ENCODE results near the gene MANSC1.
"Not testable (repeated sequence)": the region's sequence is repeated elsewhere in the genome, so short reads cannot be mapped to it uniquely, and the experiment has no call there.

DNA sequence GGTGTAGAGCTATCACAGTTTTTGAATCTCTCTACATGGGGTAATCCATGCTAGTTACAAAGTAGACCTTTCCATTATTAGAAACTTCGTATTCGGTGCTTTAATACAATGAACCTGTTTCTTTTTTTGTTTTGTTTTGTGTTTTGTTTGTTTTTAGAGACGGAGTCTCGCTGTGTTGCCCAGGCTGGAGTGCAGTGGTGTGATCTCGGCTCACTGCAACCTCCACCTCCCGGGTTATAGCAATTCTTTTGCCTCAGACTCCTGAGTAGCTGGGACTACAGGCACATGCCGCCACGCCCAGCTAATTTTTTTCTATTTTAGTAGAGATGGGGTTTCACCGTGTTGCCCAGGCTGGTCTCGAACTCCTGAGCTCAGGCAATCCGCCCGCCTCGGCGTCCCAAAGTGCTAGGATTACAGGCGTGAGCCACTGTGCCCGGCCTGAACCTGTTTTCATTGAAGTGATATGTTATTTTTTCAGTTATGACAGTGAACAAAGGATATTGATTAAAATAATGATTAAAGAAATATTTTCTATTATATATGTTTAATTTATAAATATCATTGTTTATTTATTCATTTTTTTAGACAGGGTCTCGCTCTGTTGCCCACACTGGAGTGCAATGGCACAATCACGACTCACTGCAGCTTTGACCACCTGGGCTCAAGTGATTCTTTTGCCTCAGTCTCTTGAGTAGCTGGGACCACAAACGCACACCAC lies 1.6 kb upstream of the MANSC1 start:
- TF ChIP-seq, protein P1, sequence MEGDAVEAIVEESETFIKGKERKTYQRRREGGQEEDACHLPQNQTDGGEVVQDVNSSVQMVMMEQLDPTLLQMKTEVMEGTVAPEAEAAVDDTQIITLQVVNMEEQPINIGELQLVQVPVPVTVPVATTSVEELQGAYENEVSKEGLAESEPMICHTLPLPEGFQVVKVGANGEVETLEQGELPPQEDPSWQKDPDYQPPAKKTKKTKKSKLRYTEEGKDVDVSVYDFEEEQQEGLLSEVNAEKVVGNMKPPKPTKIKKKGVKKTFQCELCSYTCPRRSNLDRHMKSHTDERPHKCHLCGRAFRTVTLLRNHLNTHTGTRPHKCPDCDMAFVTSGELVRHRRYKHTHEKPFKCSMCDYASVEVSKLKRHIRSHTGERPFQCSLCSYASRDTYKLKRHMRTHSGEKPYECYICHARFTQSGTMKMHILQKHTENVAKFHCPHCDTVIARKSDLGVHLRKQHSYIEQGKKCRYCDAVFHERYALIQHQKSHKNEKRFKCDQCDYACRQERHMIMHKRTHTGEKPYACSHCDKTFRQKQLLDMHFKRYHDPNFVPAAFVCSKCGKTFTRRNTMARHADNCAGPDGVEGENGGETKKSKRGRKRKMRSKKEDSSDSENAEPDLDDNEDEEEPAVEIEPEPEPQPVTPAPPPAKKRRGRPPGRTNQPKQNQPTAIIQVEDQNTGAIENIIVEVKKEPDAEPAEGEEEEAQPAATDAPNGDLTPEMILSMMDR (IDR thresholded peaks at IDR 0.05) = not testable (repeated sequence)
- not testable (repeated sequence) for TF ChIP-seq POLR2A (IDR thresholded peaks at IDR 0.05)

Measured in sigmoid colon (tissue), 3 donors.